Hepatocyte (in vitro differentiated cells): ENCODE data around the gene ZSWIM4.

ENCODE experiments used
- CTCF ChIP-seq: fragments of 200-600 bp; sonication (generic); IDR thresholded peaks from 2 replicates; pipeline ENCODE4 v1.5.1; 2016; ENCODE audit warnings: antibody characterized with exemption, mild to moderate bottlenecking; ENCODE audit not compliant: poor library complexity
- EZH2 ChIP-seq: fragments of 200-600 bp; sonication (generic); IDR thresholded peaks from 2 replicates; pipeline ENCODE4 v1.6.1; 2016; ENCODE audit warnings: antibody characterized with exemption, mild to moderate bottlenecking, borderline replicate concordance

DNA sequence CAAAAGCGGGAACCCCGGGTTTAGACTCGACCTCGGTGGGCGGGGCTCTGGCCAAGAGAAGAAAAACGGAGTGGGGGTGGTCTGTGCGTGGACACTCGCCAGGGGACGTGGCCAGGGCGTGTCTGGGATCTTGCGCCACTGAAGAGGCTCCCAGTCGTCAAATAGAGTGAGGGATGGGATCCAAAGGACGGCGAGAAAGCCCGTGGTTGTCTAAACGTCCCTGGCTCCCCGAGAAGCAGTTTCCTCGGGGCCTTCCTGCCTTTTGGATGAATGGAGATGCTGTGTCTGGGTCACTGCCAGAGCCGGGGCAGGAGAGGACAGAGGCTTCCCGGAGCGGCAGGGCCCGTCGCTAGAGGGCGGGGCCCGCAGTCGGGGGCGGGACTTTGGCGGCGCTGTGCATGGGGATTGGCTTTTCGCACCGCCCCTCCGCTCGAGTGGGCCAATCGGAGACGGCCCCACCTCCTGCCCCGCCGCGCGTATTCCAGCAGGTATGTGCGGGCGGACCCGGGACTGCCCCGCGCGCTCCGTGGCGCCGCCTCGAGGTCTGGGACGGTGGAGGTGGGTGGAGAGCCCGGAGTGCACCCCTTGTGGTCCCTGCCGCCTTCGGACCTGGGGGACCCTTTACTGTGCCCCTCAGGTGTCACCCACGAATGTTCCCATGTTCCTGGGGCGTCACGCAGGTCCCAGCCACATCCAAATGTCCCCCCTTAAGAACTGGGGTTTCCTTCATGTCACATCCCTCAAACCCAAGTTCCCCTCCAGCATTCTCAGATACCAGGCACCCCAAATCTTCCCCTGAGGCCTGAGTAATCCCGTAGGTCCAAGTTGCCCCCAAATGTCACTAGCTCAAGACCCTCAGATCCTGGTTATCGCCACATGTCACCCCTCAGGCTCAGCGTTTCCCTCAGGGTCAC, 38.3 kb downstream of the ZSWIM4 start:
- TF ChIP-seq CTCF (peak; percentile 40), EZH2 (no peak)
